ENCODE measurements around the gene SRPK1. TPM values are rescaled to one million over a fixed set of nuclear protein-coding genes. Genes with fewer than 3 reads are reported as not detected.

Gene SRPK1
- total RNA-seq, 1 experiment from 2014 or later: 89.4 TPM

- DNase-seq (ENCODE audit: low read depth, low spot score) (no peak), ATAC-seq (no peak)
- H3K79me2 ChIP-seq (ENCODE audit: insufficient read depth, low read length): peaks cover 87% of the 10 kb centered on the region
- no peaks in the 10 kb centered on the region for H3K4me1 ChIP-seq (ENCODE audit: control insufficient read depth in 1 of 2, insufficient read depth in 2 of 2, low read length in 2 of 2)
- H3K9ac ChIP-seq (ENCODE audit: low read length): no peak overlapping the region
- H3K9me2 ChIP-seq (ENCODE audit: insufficient read depth): no peaks in the 10 kb centered on the region
- H3K4me2 ChIP-seq (ENCODE audit: low read length): no peak overlapping the region
- H3K36me3 ChIP-seq (ENCODE audit: control insufficient read depth in 1 of 2, insufficient read depth in 2 of 2, low read length in 2 of 2): peaks cover 2 to 10% of the 10 kb centered on the region in 2 experiments; a peak in 2 of 4 replicates
- peaks cover 44% of the 10 kb centered on the region; the same call in 1 of the 2 replicates for H4K20me1 ChIP-seq (ENCODE audit: insufficient read depth)
- ChIA-PET RAD21 (ENCODE audit: low non-redundant PET in 1 of 2, low total read pairs in 2 of 2, uncharacterized antibody in 2 of 2, unreplicated experiment in 2 of 2) (no interaction called here), POLR2A (no interaction called here), CTCF (no interaction called here)
- no peak overlapping the region for H2AFZ ChIP-seq (ENCODE audit: low read depth, low read length, poor library complexity, severe bottlenecking)
- intact Hi-C loops (cut with micrococcal nuclease): no loop called here
- no peaks in the 10 kb centered on the region for H3K9me3 ChIP-seq (ENCODE audit: control insufficient read depth in 1 of 2, insufficient read depth in 1 of 2, low read depth in 1 of 2, low read length in 2 of 2)
- BruUV-seq (replicated peaks): no TSS peak
- H3K27ac ChIP-seq (ENCODE audit: low read depth, low read length): no peak overlapping the region
- no peak overlapping the region for H3K4me3 ChIP-seq (replicated peaks in 1 of 2; ENCODE audit: low read depth in 1 of 2, low read length in 2 of 2)
- TF ChIP-seq RAD21 (IDR thresholded peaks at IDR 0.05; ENCODE audit: low read depth) (no peak), SIN3A (IDR thresholded peaks at IDR 0.05; ENCODE audit: low read depth) (no peak), ZFX (IDR thresholded peaks at IDR 0.05) (no peak), FOSL1 (IDR thresholded peaks at IDR 0.05; ENCODE audit: low read depth) (no peak), SRF (IDR thresholded peaks at IDR 0.05; ENCODE audit: low read depth) (no peak), EGR1 (IDR thresholded peaks at IDR 0.05; ENCODE audit: low read depth) (no peak), JUND (IDR thresholded peaks at IDR 0.05) (no peak), ZBTB33 (IDR thresholded peaks at IDR 0.05; ENCODE audit: extremely low read depth, insufficient replicate concordance, low read length) (no peak), SP1 (IDR thresholded peaks at IDR 0.05; ENCODE audit: low read depth) (no peak), TCF7L2 (IDR thresholded peaks at IDR 0.05; ENCODE audit: borderline replicate concordance, extremely low read depth, insufficient read depth, insufficient read length) (no peak), CBX3 (IDR thresholded peaks at IDR 0.05; ENCODE audit: low read depth) (no peak), POLR2A (IDR thresholded peaks at IDR 0.05; ENCODE audit: borderline replicate concordance, extremely low read depth, insufficient read depth, insufficient read length) (no peak), ELF1 (IDR thresholded peaks at IDR 0.05; ENCODE audit: borderline replicate concordance, low read depth) (no peak), ZNF274 (IDR thresholded peaks at IDR 0.05; ENCODE audit: low read depth, low read length) (no peak)
- H3K27me3 ChIP-seq (ENCODE audit: insufficient read depth, low read length): no peaks in the 10 kb centered on the region
Observed at GRCh38 chr6:35893246-35893645, 27.7 kb downstream of the SRPK1 start.

Measured in HCT116 (cell line).